GM18870 (cell line): ENCODE results near the gene PLEKHA8.
A peak's percentile ranks its signal among the peaks of the same experiment; 100 is the strongest.

ENCODE experiments used
- ATAC-seq: cut with Tn5 transposase; IDR thresholded peaks from one replicate; pipeline ENCODE4 v1.9.1; 2021; ENCODE audit warnings: moderate library complexity; ENCODE audit not compliant: unreplicated experiment

The PLEKHA8 gene

DNA sequence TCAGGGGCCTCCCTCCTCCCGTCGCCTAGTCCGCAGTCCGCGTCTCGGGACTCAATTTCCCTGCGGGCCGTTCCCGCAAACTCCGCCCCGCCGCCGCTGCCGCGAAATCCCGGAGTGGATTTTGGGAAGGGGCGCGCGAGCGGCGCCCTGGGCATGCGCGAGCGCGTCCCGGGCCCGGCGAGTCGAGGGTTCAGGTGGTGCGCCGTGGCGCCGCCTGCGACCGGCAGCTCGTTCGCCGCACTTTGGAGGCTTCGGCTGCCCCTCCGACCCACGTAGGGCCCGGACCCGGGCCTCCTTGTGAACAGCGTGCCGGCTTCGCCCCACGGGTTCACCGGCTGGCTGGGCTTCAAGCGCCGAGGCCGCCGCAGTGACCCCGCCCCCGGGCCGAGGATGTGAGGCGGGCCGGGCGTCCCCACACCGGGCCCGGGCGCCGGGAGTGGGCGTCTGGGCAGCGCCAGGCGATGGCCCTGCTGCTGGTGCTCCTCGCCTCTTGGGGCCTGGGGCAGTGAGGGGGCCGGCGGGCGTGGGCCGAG is at the start of gene PLEKHA8:
TSS of gene PLEKHA8 (plus strand) at position 197 of the 533 bp plus-strand sequence. CDS start 351 bp downstream, outside the sequence.
- peak; percentile 32 for ATAC-seq

- ATAC-seq = no peak
These were observed 48.1 kb upstream of the PLEKHA8 start for GRCh38 chr7:29980151-29980550.

GRCh38 chr7:29987083-29987482 is 41.1 kb upstream of the PLEKHA8 start:
- no peak for ATAC-seq

DNA sequence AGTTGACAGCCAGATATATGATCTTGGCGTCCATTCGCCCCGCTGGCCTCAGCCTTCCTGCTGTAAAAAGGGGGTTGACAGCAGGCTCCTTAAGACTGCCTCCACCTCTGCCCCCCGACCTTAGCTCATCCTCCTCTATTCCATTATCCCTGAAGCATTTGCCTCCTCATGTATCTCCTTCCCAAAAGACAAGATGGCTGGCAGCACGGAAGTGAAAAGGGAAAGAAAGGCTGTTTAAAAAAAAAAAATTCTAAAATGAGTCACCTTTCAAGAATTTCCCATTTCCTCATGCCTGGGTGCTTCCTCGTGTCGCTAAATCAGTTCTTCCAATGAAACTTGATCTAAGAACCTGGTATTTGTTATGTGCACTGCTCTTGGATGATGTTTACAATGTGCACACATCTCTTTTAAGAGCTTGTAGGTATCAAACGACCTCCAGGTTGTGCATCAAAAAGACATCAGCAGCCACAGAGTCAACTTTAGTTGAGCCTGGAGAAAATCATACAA is 40.3 kb upstream of the PLEKHA8 start:
- no peak for ATAC-seq

DNA sequence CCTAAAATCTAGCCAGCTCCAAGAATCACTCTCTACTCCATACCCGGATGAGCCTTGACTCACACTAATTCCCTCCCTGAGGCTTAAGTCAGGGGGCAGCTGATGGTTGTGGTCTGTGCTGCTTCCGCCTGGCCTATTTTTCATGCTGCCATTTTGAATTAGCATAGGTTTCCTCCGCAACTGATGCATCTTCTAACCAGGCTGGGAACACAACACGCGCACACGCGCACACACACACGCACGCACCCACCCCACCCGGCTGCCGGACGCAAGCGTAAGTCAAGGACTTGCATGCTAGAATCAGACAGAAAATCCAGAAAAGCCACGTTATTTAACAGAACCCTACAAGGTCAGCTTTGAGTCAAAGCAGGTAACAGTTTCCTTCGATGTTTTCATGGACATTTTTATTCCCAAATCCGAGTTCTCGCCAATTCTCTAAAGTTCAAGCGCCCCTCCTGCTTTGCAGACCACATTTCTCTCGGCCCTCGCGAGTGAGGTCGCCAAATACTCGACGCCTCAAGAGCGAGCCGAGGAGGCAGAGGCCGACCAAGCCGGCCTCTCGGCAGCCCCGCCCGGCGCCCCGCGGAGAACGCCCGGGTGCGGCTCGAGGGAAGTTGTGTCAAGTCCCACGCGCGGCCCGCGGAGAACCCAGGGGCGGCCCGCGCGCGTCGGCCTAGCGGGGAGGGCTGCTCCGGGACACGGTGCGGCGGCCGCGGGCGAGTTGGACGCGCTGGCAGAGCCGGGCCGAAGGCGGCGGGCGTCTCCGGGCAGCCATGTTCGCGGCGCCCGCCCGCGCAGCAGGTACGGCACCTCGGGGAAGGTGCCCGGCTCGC is 39.6 kb upstream of the PLEKHA8 start:
- peak; percentile 34 for ATAC-seq

GRCh38 chr7:29989257-29989995 is 38.8 kb upstream of the PLEKHA8 start, which contains the start of gene SCRN1:
Gene SCRN1 (minus strand): TSS chr7:29989801. CDS start chr7:29969067, 20,734 bp downstream.
- no peak for ATAC-seq

GRCh38 chr7:29990931-29991330 is 37.3 kb upstream of the PLEKHA8 start:
- ATAC-seq = no peak

GRCh38 chr7:29991937-29992336 is 36.3 kb upstream of the PLEKHA8 start:
- no peak for ATAC-seq

GRCh38 chr7:29993140-29993539 is 35.1 kb upstream of the PLEKHA8 start:
- no peak for ATAC-seq

- ATAC-seq = no peak
These were observed 32.6 kb upstream of the PLEKHA8 start for GRCh38 chr7:29995652-29996051.

DNA sequence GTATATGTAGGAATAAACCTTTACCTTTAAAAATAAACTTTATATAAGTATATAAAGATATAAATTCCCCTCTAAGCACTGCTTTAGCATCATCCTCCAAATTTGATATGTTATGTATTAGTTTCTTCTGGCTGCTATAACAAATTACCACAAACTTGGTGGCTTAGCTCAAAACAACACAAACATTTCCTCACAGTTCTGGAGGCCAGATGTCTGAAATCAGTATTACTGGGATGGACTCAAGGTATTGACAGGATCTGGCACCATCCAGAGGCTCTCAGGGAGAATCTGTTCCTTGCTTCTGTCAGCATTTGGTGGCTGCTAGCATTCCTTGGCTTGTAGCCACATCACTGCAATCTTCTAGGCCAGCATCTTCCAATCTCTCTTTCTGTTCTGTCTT is 31.9 kb upstream of the PLEKHA8 start:
- ATAC-seq = no peak

- no peak for ATAC-seq
These were observed 29.7 kb upstream of the PLEKHA8 start for GRCh38 chr7:29998489-29998888.

DNA sequence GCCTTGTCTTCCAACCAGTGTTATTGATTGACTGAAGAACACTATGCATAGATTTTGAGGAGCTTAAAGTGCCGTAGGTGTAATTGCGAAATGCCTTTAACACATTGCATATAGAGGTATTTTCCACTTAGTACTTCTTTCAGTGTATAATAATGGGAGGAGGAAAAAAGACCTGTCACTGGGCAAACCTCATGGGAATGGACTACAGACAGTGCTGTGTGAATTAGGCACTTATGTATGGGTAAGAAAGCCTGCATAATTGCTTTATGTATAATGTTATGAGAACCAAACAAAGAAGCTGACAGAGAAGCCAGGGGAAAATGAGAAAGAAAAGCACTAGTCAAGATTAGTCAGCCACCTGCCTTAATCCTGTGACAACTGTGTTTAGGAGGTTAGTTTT is 26.2 kb upstream of the PLEKHA8 start:
- ATAC-seq = no peak

DNA sequence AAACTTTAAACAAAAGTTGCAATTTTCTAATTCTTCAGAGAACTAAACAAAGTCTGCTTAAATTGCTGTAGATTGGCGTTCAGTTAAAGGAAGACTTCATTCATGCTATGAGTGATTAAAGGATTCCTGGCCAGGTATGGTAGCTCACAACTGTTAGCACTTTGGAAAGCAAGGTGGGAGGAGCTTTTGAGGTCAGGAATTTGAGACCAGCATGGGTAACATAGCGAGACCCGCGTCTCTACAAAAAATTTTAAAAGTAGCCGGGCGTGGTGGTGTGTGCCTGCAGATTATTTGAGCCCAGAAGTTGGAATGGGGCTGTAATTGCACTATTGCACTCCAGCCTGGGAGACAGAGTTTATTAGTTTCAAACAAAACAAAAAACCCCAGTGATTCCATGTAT is 25.1 kb upstream of the PLEKHA8 start:
- no peak for ATAC-seq

GRCh38 chr7:30005464-30005863 is 22.7 kb upstream of the PLEKHA8 start:
- ATAC-seq = no peak

- ATAC-seq = no peak
These were observed 18.2 kb upstream of the PLEKHA8 start for GRCh38 chr7:30010021-30010420.

DNA sequence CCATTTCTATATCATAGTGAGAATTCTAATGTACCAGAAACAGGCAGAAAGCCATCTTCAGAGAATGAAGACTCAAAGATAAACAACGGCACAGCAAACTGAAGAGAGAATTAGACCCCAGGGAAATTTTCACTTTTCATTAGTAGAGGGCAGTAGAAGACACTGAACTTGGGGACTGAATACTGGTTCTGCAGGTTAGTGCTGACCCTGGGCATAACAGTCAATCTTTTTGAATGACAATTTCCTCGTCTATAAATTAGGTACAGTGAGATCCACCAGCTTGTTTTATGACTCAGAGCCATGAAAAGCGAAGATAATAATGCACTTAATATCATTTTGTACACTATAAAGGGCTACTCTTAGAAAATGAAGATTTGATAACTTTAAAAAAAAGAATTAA is 15.5 kb upstream of the PLEKHA8 start:
- no peak for ATAC-seq

- ATAC-seq = no peak
These were observed 9.8 kb upstream of the PLEKHA8 start for GRCh38 chr7:30018451-30018850.

- ATAC-seq = no peak
These were observed 8.8 kb upstream of the PLEKHA8 start for GRCh38 chr7:30019387-30019786.

DNA sequence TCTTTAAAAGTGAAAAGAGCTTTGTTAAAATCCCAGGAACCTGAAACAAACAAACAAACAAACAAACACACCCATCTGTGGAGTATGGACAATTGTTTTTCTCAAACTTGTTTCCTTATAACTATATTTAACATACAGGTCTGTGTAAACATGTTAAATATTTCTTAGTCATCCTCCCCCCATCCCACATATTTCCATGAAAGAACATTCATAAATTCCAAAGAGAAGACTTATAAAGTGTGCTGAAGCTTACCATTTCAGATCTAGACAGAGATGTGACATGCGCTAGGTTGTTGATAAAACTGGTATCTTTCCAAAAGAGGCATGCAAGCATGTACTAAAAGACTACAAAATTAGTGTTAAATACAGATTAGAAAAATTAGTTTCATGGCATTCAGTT is 8.3 kb upstream of the PLEKHA8 start:
- ATAC-seq = no peak

GRCh38 chr7:30020535-30020934 is 7.7 kb upstream of the PLEKHA8 start:
- ATAC-seq = no peak

GRCh38 chr7:30022991-30023390 is 5.2 kb upstream of the PLEKHA8 start:
- no peak for ATAC-seq
